ENCODE measurements around the gene CDH8.

GRCh38 chr16:61770301-61770700 lies 265.9 kb downstream of the CDH8 start:
- TF ChIP-seq CTCF (IDR thresholded peaks at IDR 0.05; ENCODE audit: extremely low read depth in 1 of 2, insufficient read depth in 1 of 2, low read depth in 1 of 2, low read length in 2 of 2) (no peak), EZH2 (IDR thresholded peaks at IDR 0.05; ENCODE audit: borderline replicate concordance, low read depth, low read length, severe bottlenecking) (no peak), MAX (IDR thresholded peaks at IDR 0.05; ENCODE audit: insufficient read depth, insufficient read length) (no peak), POLR2A (IDR thresholded peaks at IDR 0.05; ENCODE audit: low read depth, low read length) (no peak), POLR2AphosphoS5 (IDR thresholded peaks at IDR 0.05; ENCODE audit: insufficient read depth, low read depth, low read length) (no peak), MYC (IDR thresholded peaks at IDR 0.05; ENCODE audit: low read depth, low read length) (no peak)
